VCaP (cell line): ENCODE results near the gene PTDSS2.

Source experiments
- H3K27ac ChIP-seq: fragments of 450-650 bp; 2 replicates; pipeline ENCODE4 v1.5.1; 2017
- TF ChIP-seq, protein P1 (sequence below): fragments of 450-650 bp; conservative IDR thresholded peaks from 2 replicates; pipeline ENCODE4 v1.5.1; 2017; ENCODE audit warnings: mild to moderate bottlenecking, moderate library complexity

Gene PTDSS2

DNA sequence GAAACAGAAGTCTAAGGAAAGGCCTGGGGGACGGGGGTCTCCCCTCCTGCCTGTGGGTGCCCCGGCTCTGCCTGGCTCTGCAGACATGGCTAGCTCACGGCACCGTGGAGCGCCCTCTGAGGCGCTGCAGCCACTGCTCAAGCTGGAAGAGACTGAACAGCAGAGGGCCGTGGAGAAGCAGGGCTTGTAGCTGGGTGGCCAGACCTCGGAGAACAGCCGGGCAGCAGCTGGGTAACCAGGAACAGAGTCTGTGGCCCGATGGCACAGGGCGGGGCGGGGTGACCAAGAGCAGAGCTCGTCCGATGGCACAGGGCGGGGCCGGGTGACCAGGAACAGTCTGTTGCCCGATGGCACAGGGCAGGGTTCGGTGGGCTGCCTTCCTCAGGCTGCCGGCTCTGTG is 38.9 kb downstream of the PTDSS2 start:
- H3K27ac ChIP-seq, result no peak overlapping the region
- TF ChIP-seq, protein P1, sequence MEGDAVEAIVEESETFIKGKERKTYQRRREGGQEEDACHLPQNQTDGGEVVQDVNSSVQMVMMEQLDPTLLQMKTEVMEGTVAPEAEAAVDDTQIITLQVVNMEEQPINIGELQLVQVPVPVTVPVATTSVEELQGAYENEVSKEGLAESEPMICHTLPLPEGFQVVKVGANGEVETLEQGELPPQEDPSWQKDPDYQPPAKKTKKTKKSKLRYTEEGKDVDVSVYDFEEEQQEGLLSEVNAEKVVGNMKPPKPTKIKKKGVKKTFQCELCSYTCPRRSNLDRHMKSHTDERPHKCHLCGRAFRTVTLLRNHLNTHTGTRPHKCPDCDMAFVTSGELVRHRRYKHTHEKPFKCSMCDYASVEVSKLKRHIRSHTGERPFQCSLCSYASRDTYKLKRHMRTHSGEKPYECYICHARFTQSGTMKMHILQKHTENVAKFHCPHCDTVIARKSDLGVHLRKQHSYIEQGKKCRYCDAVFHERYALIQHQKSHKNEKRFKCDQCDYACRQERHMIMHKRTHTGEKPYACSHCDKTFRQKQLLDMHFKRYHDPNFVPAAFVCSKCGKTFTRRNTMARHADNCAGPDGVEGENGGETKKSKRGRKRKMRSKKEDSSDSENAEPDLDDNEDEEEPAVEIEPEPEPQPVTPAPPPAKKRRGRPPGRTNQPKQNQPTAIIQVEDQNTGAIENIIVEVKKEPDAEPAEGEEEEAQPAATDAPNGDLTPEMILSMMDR, result no peak

GRCh38 chr11:489610-490185 is 39.6 kb downstream of the PTDSS2 start:
- H3K27ac ChIP-seq, result no peak overlapping the region
- TF ChIP-seq, protein P1, result no peak

- no peak overlapping the region for H3K27ac ChIP-seq
- TF ChIP-seq, protein P1, result no peak
Observed at GRCh38 chr11:490186-490929, 40.3 kb downstream of the PTDSS2 start.

- no peak overlapping the region for H3K27ac ChIP-seq
- TF ChIP-seq, protein P1, result no peak
Observed at GRCh38 chr11:490930-491260, 40.8 kb downstream of the PTDSS2 start.

DNA sequence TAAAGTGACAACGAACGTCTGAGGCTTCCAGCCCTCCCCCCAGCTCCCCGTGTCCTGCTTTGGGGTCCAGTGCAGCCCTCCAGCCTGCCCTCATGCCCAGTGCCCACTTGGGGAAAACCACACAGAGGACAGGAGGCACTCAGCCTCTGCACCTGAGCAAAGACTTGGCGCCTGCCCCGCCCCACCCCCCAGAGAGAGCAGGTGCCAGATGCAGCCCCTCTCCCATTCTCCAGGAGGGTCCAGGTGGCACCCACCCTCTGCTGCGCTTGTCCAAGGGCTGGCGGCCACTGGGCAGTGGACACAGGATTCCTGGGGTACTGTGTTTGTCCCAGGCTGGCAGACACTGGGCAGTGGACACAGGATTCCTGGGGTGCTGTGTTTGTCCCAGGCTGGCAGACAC is 41.3 kb downstream of the PTDSS2 start:
- TF ChIP-seq, protein P1, result no peak
- no peak overlapping the region for H3K27ac ChIP-seq

DNA sequence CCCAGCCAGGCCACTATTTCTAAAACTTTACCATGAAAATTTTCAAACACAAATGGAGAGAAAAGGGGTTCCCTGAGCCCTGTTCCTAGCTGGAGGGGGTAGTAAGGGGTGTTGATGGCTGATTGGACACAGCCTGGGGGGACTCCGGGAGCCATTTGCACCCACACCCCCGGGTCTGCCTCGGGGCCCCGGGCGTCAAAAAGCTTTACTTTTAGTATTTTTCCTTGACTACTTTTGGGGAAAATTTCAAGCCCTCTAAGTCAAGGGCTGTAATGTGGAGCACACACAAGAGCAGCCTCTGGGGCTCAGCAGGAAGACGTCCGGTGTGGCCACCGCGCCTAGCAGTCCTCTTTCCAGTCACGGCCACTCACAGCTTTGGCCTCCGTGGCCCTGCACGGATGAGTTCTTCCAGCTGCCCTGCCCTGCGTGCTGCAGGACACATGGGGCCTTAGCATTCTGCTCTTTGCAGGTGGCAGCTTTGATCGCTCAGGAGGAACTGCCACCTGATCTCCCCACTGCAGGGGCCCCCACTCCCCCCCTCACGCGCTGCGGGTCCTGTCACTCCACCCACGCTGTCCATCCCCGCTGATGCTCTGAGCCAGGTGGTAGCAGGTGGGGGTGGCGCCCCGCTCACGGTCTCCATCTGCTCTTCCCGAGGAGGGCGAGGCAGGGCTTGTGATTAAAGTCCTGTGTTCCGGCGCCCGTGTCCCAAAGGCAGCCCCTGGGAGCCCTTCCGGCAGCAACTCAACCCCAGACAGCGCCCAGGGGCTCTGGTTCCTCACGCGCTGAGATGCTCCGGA is 42.5 kb downstream of the PTDSS2 start:
- H3K27ac ChIP-seq, result no peak overlapping the region
- TF ChIP-seq, protein P1, result no peak

DNA sequence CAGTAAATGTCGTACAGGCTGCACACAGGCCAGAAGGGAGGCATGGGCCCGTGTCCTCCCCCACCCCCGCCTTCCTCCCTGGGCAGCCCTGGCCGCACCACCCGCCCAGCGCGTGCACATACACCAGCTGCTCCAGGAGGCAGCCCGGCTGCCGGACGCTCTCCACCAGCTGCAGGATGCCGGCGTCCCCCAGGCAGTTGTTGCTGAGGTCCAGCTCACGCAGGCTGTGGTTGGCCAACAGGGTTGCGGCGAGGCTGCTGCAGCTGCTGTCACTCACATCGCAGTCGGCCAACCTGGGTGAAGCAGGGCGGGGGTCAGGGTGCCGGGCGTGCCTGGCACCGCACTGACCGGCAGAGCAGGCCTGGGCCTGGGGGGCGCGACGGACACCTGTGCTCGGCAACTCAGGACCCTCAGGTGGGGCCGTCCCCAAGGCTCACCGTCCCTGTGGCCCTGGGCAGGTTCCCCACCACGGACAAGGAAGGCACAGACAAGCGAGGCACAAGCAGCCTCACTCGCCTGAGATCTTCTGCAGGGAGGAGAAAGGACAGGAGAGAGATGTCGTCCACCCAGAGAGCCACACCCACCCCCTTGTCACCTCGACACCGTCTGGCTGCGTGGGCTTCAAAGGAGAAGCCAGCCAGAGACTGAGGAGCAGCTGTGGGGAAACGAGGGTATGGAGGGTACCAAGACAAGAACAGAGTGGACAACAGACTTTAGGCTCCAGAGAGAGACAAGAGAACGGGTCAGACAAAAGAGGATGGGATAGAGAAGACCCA is 44.9 kb downstream of the PTDSS2 start:
- no peak overlapping the region for H3K27ac ChIP-seq
- TF ChIP-seq, protein P1, result no peak
